Stimulated activated effector memory CD8-positive, alpha-beta T cell treated with anti-CD3 and anti-CD28 coated beads, Interleukin-12 subunit alpha, Interleukin-12 subunit beta, amount 100 ng/mL, for 72 hours (primary cell): ENCODE results near the gene LRRC10B.

ENCODE experiments used
- ATAC-seq: fragments of 150-1000 bp; cut with Tn5 transposase; 2 replicates; pipeline ENCODE4 v1.10.0; 2021
- DNase-seq, 2 donors: peaks; one replicate each; pipeline ENCODE4 v3.0.0; 2021 to 2022; ENCODE audit warnings: low spot score in 2 of 2
- H3K27ac Mint-ChIP-seq: one replicate; pipeline ENCODE4 v1.8.0; 2022; ENCODE audit warnings: mild to moderate bottlenecking, mixed read lengths
- H3K36me3 Mint-ChIP-seq: one replicate; pipeline ENCODE4 v1.8.0; 2022; ENCODE audit warnings: mild to moderate bottlenecking, mixed read lengths
- H3K4me1 Mint-ChIP-seq: one replicate; pipeline ENCODE4 v1.8.0; 2022; ENCODE audit warnings: mixed read lengths
- H3K4me3 Mint-ChIP-seq: one replicate; pipeline ENCODE4 v1.8.0; 2022; ENCODE audit warnings: mild to moderate bottlenecking, mixed read lengths
- H3K9me3 Mint-ChIP-seq: one replicate; pipeline ENCODE4 v1.8.0; 2022; ENCODE audit warnings: mixed read lengths

LRRC10B gene

DNA sequence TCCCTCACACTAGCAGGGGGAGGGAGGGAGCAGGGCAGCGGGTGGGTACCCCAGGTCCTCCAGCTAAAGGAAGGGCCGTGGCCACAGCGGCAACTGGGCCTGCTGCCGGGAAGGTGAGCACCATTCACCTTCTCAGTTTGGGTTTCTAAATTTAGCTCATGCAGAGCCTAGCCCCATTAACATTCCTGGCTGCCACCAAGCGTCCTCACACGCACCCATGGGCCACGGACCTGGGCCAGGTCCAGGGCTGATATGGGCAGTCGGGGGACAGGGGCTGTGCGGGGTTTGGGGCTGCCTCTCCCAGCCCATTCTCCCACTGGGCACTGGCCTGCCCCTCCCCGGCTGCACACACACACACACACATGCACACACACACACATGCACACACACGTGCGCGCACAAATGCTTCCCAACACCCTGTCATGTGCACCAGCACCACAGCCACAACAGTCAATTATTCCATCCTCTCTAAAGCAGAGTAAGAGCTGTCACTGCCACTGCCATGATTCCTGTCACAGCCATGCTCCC is 43.6 kb downstream of the LRRC10B start:
- ATAC-seq = no peak
- Mint-ChIP-seq H3K4me3 (no peak overlapping the region), H3K27ac (no peak overlapping the region), H3K9me3 (no peaks in the 10 kb centered on the region), H3K4me1 (peaks cover 26% of the 10 kb centered on the region), H3K36me3 (no peaks in the 10 kb centered on the region)
- DNase-seq = no peak

DNA sequence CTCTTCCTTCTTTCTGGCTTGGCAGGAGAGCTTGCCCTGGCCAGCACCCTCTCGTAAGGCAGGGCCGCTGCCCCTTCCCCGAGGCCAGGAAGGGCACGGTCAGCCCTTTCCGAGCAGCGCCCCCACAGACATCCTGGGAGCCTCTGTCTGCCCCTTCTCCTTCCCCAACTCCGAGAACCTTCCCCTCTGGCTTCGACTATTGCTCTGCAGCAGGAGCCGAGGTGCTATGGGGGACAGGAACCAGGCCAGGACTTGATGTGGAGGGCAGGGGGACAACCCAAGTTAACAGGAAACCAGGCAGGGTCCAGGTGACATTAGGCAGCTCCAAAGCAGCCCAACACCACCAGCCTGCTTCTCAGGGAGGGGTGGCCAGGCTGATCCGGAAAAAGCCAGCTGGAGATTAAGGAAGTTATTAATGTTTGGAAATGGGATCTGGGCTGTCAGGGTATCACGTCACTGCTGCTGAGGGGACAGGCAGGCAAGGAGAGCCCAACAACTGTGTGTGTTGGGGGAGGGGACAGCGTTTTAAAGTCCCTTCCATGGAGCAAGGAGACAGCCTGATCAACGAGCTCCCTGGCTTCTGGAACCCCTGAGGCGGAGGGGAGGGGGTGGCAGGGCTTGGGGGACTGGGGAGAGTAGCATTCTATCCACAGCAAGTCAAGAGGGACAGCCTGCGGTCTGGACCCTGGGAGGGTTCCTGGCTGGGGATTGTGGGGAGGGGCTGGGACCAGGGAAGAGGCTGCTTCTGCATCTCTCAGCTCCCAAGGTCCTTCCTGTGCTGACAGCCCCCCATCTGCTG is 45.0 kb downstream of the LRRC10B start:
- peaks cover 26% of the 10 kb centered on the region for H3K4me1 Mint-ChIP-seq

DNA sequence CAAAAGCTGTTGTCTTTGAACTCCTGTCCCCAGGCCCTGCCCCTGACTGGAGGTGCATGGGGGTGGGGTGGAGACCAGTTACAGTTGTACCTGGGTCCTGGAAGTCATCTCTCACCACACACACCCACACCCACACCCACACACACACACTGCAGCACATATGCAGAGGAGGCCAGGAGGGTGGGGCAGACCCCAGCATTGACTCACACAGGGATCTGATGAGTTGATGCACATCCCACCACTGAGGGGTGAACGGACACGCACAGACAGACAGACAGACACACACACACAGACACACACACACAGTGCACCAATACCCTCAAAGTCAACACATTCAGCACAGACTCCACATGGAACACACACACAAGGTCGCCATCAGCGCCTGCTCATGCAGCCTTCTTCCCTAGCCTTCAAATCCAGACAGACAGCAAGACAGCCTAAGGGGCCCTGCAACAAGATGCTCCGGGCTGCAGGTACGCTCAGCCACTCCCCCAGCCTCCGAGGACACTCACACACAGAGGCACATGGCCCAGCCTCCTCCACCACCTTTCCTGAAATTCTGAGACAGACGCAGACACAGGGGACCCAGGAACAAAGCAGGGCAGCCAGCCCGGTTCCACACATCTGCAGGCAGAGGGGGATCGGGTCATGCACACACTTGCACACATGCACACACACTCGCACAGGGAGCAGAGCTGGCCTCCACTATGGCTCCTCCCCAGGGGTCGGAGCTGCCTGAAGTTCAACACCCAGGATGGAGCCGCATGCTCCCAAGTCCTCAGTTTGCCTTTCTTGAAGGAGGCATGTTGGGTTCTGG is 45.8 kb downstream of the LRRC10B start:
- Mint-ChIP-seq H3K27ac (no peak overlapping the region), H3K9me3 (no peaks in the 10 kb centered on the region), H3K4me1 (peaks cover 26% of the 10 kb centered on the region), H3K4me3 (no peak overlapping the region), H3K36me3 (no peaks in the 10 kb centered on the region)
- no peak for DNase-seq
- no peak for ATAC-seq

More for the DNA sequence above, 45.0 kb downstream of the LRRC10B start:
- Mint-ChIP-seq H3K4me3 (no peak overlapping the region), H3K36me3 (no peaks in the 10 kb centered on the region), H3K27ac (peak overlapping the region; percentile 24), H3K9me3 (no peaks in the 10 kb centered on the region)
- ATAC-seq = no peak
- DNase-seq = no peak

DNA sequence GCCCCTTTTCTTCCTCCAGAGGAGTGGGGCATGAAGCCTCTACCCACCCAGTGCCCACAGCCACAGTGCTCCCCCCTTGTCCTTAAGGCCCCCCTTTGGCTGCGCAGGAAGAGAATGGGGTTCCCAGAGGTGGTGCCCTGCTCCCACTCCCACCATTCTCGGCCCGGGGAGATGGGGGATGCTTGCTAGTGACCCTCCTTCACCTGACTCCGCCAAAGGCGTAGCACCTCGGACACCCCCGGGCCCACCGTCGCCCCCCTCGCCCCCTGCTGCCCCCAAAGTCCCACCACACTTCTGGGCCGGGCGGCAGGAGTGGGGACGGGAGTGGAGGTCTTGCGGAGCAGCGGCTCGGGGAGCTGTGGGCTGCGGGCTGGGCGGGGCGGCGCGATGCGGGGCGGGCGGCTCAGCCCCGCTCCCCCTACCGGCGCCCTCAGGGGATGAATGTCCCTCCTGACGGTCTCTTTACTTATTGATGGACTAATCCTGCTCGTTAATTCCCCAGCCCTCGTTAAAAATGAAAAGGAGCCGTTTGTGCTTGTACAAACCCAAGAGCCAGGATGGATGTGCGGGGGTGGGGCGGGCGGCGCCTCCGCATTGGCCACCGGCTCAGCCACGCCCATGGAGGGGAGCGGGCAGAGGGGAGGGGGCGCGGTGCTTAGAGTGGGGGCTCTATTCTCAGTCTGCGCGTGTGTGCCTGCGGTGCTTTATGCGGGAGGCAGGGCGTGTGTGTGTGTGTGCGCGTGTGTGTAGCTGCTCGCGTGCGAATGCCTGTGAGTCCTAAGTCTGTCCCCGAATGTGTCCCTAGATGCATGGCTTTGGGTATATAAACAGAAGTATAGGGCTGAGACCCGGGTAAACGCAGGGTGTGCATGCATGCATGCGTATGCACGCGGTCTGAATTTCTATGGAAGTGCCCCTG is 46.8 kb downstream of the LRRC10B start:
- no peaks in the 10 kb centered on the region for H3K36me3 Mint-ChIP-seq
- ATAC-seq (no peak), DNase-seq (no peak)
- H3K9me3 Mint-ChIP-seq = no peaks in the 10 kb centered on the region
- no peak overlapping the region for H3K27ac Mint-ChIP-seq
- H3K4me3 Mint-ChIP-seq = no peak overlapping the region
- peaks cover 26% of the 10 kb centered on the region for H3K4me1 Mint-ChIP-seq

DNA sequence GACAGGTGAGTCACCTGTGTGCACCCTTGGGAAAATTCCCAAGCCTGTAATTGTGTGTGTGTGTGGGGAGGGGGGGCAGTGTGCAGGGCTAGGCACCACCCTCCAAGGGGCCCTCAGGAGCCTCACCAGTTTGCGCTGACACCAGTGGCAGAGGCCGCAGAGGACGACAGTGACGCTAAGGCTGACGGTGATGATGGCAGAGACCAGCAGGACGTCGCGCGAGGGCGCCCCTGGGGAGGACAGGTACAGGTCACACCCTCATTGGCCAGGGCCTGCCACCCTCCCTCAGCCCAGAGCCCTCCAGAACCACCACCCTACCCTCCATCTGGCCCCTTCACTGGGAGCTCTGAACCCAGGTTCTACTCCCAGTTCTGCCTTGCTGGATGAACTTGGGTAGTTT is 47.4 kb downstream of the LRRC10B start:
- Mint-ChIP-seq H3K4me1 (peaks cover 26% of the 10 kb centered on the region), H3K36me3 (no peaks in the 10 kb centered on the region), H3K27ac (no peak overlapping the region), H3K4me3 (no peak overlapping the region), H3K9me3 (no peaks in the 10 kb centered on the region)
- ATAC-seq = no peak
- no peak for DNase-seq

DNA sequence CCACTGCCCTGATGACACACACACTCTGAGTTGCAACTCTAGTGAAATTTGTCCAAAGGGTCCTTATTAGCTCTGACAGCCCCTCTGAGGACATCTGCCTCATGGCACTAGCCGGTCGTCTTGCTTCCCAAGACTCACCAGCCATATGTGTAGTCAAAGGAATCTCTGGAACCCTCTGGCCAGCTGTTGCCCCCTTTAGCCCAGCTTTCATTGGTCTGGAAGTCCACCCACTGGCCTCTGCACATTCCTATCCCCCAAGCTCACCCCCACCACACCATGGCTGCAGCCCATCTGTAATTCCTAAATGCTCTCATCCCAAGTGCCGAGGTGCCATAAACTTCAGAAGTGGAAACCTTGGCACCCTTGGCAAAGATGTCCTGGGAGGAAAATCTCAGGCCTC is 48.1 kb downstream of the LRRC10B start:
- Mint-ChIP-seq H3K4me3 (no peak overlapping the region), H3K27ac (no peak overlapping the region), H3K4me1 (peaks cover 26% of the 10 kb centered on the region), H3K36me3 (no peaks in the 10 kb centered on the region), H3K9me3 (no peaks in the 10 kb centered on the region)
- DNase-seq = no peak
- no peak for ATAC-seq
